Measurements from ENCODE around the gene FERMT3.

The FERMT3 gene

DNA sequence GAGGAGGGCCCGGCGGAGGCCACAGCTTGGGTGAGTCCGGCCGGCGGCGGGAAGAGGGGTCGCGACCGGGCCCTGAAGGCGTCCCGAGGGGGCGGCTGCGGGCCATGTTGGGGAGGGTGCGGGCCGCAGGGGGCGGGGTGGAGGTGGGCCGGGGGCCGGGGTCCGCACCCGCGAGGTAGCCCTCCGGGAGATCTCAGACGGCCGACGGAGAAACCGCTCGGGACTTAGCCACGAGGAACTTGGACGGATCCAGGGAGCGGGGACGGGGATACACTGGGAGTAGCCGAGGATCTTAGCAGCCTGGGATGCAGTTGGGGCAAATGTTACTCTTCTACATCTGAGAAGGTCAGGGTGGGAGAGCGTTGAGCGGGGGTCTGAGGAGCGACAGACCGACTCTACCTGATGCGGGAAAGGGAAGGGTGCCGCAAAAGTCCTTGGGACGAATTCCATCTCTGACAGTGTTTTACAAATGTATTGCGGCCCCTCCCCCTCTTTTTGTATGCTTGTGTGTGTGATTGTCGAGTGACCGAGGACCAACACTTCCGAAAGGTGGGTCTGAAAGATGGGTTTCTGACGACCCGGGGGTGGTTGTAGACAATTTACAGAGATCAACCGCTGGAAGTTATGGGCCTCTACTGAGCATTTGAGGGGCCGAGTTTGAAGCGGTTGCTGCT is 19.9 kb upstream of the FERMT3 start:
- DNase-seq (ENCODE audit: low read depth) = peak; percentile 19

DNA sequence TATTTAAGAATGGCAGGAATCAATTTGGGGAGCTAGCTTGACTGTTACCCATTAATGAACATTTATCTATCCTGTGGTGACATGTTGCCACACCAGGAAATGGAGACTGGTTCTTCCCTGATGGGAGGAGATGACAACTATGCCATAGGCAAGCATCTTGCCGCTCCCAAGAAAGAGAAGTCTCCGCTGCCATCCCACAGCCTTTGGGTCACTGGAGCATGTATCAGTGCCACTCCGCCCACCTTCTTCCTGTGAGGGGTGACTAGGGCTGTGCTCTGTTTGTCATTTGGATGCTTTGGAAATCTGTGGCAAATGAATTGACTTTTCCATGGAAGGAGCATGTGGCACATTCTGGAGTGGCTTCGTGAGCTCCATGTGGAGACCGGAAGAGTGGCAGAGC is 14.1 kb upstream of the FERMT3 start:
- DNase-seq (ENCODE audit: low read depth) = no peak

DNA sequence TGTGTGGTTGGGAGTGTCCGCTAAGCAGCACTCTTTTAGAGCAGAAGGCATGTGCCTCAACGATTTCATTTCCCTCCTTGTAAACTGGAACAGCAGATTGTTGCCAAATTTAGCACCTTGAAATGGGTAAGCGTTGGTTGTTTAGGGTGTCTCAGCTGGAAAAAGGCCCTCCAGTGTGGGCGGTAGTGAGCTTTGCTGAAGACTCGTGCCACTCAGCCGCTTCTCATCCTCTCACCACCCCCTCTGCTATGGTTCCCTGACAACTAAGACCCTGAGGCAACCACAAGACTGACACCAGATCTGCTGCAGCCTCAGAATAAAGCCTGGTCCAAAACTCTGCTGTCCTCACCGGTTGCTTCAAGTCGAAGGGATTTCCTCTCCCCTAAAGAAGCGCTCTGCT is 9.9 kb upstream of the FERMT3 start:
- DNase-seq (ENCODE audit: low read depth) = no peak

DNA sequence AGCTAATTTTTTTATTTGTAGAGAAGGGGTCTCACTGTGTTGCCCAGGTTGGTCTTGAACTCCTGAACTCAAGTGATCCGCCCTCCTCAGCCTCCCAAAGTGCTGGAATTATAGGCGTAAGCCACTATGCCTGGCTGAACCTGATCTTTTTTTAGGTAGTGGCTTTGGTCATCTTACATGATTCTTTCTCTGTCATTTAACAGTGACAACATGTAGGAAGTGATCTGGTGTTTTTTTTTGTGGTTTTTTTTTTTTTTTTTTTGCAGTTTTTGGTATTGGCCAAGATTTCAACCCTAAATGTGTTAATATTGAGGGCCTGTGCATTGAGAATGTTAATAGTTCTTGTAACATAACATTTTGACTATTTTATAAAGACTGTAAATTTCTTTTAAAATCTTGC is 8.0 kb upstream of the FERMT3 start:
- DNase-seq (ENCODE audit: low read depth) = no peak

DNA sequence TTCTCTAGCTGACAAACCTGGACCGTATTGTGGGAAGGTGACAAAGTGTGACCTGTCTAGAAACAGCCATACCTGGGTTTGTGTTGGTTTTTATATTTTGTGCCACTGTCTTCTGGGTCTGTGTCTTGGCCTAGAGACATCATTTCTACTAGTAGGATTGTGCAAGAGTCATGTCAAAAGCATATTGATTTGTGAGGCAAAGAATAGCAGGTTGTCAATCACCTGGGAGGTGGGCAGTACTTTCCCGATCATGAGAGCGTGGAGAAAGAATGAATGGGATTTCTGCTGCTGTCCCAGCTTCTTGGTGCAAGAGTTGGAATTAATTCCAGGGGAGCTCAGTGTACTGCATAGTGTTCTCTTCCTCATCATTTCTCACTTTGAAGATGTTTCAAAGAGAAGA is 5.0 kb upstream of the FERMT3 start:
- no peak for DNase-seq (ENCODE audit: low read depth)

DNA sequence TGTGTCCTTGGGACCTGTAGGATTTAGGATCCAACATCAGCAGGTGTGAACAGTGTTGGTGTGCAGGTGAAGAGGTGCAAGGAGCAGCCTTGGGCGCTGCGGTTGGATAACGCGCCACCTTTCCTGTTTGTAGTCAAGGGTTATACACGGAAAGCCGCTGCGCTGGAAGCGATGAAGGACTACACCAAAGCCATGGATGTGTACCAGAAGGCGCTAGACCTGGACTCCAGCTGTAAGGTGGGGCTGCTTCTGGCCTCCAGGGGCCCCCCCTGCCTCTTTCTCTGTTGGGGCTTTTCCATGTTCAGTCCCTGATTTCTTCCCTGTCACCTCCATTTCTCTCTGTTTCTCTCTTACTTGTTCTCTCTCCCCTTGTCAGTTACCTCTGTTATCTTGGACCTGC is 3.5 kb upstream of the FERMT3 start:
- DNase-seq (ENCODE audit: low read depth) = no peak

DNA sequence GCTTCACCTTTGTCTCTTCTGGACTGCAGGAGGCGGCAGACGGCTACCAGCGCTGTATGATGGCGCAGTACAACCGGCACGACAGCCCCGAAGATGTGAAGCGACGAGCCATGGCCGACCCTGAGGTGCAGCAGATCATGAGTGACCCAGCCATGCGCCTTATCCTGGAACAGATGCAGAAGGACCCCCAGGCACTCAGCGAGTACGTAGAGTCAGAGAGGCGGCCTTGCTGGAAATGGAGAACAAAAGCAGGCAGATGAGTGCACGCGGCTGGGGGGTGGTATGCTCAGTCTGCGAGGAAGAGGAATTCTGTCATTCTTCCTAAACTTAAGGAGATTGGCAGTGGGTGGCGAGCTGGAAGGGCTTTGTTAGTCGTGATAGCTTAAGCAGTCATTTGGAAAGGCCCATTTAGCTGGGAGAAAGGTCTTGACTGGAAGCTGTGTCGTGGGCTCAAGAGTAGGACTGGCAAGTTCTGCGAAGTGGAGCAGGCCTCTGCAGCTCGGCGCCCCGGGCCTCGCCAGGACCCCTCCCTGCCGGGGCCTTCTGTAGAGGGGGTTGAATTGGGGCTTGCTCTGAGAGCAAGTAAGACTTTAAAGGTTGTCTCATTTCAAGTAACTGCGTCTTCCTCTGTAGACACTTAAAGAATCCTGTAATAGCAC is 3.0 kb upstream of the FERMT3 start:
- no peak for DNase-seq (ENCODE audit: low read depth)

DNA sequence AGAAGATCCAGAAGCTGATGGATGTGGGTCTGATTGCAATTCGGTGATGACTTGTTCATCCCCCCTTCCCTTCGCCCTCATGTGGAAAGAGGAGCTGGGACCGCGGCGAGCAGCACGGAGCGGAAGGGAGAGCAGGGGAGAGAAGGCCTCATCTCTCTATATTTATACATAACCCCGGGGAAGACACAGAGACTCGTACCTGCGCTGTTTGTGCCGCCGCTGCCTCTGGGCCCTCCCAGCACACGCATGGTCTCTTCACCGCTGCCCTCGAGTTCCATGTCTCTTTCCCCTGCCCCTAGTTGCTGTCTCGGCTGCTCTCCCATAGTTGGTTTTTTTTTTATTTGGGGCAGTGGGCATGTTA is 2.5 kb upstream of the FERMT3 start:
- no peak for DNase-seq (ENCODE audit: low read depth)

DNA sequence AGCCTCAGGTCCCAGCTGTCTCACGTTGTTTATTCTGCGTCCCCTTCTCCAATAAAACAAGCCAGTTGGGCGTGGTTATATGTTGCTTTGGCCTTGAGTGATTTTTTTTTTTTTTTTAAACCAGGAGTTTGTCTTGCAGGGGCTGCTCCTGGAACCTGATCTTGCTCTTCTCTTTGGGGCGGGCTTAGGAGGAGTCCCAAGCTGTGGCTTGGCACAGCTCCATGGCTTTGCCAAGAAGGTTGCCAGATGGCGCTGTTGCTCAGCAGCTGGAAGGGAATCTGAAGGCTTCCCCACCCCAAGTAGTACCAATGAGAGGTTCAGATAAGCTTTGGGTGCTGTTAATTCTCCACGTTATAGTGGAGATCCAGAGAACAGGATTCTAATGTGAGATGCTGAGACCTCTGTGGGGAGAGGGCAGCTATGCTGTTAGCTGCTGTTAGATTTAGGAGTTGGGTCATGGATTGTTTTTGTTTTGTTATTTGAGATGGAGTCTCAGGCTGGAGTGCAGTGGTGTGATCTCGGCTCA is 2.0 kb upstream of the FERMT3 start:
- DNase-seq (ENCODE audit: low read depth) = peak; percentile 60

DNA sequence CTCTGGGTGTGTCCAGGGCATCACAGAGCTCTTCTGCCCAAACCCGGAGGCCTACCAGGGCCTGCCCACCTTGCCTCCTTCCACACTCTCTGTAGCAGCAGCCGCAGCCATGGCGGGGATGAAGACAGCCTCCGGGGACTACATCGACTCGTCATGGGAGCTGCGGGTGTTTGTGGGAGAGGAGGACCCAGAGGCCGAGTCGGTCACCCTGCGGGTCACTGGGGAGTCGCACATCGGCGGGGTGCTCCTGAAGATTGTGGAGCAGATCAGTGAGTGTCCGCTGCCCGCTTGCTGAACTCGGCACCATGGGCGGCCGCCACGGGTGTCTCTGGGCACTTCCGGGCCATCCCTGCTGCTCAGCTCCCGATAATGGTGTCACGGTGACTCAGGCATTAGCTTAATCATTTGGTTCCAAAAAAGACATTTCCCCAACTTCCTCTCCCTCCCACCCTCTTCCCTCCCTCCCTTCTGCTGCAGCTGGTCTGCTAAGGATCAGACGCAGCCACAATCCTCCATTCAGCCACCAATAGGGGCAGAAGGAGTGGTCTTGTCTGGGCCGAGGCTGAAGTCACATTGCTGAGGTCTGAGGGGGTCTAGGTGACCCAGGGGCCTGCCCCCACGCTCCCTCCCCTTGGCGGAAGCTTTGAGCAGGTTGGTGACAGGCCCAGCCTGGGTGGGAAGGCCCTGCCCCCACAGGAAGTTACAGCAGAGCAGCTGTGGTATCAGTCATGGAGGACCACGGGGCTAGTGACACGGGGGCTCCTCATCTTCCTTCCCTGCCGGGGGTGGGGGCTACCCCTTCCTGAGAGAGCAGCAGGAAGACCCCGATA is 950 bp downstream of the FERMT3 start:
- DNase-seq (ENCODE audit: low read depth) = peak; percentile 79

DNA sequence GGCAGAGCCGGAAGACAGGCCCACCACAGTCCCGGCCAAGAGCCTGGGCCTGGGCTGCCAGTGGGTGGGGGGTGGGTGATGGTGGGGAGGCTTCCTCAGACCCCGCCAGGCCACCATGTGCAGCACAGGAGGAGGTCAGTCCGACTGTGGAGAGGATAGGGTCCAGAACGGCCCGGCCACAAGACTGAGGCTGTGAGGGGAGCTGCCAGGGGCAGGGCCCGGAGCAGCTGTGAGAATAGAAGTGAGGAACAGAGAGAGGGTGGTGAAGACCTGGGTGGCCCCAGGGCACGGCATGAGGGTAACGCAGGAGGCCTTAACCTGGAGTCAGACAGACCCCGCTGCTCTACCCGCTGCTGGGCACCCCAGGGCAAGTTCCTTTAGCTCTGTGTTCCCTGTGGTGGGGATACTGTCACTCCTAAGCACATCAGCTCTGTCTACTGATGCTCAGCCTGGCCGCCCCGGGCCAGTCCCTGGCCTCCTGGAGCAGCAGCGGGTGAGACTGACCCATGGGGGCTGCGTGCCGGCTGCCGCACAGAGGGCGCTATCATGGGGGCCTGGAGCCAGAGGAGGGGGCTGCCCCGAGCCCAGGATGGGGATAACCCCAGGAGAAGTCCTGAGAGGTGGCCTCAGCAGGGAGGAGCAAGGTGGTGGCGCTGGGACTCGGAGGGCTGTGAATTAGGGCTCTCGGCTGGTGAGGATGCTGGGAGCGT is 1.7 kb downstream of the FERMT3 start:
- DNase-seq (ENCODE audit: low read depth) = no peak

DNA sequence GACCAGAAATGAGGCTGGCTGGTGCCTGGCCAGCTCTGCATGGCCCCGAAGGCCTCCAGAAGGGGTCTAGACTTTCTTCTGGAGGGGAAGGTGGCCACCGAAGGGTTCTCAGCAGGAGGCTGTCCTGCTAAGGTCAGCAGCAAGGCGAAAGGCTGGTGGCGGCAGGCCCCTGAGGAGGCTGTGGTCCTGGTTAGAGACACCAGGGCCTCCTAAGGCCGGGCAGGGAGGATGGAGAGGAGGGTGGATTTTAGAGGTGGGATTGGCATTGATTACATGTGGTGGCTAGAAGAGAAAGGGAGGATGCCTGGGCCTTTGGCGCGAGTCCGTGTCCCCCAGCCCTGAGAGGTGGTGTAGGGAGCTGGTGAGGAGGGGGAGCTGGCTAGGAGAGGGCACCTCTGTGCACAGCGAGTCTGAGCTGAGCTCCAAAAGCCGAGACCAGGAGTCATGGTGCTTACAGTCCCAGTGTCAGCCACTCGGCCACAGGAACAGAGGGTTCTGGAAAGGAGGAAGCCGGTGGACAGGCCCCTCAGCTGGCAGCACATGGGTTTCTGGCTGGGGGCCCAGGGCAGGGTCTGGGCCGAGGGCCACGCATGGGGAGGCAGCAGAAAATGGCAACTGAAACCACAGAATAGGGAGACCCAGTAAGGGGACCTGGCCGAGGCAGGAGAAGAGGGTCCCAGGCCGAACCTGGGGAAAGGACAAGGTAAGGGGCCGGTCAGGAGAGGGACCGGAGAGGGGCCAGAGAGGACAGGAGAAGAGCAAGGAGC is 2.5 kb downstream of the FERMT3 start:
- DNase-seq (ENCODE audit: low read depth) = no peak

DNA sequence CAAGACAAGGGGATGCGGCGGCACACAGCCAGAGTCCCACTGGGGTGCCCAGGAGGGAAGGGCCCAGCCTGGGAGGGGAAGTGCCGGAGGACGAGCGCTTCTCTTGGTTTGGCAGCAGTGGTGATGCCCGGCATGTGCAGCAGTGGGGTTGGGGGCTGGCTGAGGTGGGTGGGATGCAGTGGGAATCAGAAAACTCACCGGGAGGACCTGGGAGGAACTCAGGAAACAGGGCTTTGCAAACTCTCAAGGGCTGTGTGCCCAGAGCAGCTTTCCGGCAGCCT is 3.0 kb downstream of the FERMT3 start:
- no peak for DNase-seq (ENCODE audit: low read depth)

DNA sequence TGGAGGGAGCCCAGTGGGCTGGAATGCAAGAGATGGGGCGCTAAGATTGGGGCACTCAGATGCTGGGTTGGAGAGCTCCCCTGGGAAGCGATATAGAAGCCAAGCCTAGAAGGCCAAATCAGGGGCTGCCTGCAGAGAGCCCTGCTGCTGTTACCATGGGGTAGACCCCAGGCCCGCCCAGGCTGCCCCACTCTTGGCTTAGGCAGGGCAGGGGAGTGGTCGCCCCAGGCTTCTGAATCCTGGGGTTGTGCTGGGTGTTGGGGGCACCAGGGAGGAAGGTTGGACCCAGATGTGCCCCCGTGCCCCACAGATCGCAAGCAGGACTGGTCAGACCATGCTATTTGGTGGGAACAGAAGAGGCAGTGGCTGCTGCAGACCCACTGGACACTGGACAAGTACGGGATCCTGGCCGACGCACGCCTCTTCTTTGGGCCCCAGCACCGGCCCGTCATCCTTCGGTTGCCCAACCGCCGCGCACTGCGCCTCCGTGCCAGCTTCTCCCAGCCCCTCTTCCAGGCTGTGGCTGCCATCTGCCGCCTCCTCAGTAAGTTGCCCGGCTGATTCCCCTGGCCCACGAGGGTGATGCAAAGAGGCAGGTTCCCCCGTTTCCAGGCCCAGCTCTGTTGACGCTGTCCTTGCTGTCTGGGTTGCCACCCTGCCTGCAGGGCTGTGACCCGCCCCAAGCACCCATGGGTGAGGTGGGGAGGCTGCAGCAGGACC is 3.9 kb downstream of the FERMT3 start:
- no peak for DNase-seq (ENCODE audit: low read depth)

DNA sequence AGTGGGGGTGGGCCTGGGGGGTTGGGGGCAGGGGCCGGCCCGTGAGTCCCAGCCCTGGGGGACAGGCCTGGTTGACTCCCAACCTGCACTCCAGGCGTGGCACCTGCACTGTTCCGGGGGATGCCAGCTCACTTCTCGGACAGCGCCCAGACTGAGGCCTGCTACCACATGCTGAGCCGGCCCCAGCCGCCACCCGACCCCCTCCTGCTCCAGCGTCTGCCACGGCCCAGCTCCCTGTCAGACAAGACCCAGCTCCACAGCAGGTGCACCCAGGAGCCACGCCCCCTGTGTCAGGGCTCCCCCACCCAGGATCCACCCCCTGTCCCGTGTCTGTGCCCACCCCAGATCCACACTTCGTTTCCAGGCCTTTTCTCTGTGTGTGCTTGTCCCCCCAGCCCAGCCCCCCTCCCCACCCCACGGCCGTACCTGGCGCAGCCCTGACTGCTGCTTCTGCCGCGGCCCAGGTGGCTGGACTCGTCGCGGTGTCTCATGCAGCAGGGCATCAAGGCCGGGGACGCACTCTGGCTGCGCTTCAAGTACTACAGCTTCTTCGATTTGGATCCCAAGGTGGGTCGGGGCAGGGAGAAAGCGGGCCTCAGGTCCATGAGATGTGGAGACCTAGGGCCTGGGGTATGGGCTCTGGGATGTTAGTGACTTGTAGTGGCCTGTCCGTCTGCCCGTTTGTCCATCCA is 4.8 kb downstream of the FERMT3 start:
- no peak for DNase-seq (ENCODE audit: low read depth)

DNA sequence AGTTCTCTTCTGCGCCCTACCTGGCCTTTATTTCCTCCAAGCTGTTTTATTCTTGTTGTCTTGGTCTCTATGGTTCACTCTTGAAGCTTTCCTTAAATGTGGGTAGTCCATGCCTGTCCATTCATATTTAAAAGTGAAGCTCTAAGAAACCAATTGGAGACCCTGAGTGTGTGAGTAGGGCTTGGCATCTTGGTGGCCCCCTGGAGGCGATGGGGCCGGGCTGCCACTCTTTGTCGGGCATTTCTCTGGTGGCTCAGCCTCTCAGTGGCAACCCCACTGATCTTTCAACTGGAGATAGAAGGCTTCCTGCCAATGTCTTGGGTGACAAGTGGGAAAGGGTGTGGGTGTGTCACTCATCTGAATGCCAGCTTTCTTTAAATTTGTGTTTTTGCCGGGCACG is 10.4 kb downstream of the FERMT3 start:
- DNase-seq (ENCODE audit: low read depth) = no peak

DNA sequence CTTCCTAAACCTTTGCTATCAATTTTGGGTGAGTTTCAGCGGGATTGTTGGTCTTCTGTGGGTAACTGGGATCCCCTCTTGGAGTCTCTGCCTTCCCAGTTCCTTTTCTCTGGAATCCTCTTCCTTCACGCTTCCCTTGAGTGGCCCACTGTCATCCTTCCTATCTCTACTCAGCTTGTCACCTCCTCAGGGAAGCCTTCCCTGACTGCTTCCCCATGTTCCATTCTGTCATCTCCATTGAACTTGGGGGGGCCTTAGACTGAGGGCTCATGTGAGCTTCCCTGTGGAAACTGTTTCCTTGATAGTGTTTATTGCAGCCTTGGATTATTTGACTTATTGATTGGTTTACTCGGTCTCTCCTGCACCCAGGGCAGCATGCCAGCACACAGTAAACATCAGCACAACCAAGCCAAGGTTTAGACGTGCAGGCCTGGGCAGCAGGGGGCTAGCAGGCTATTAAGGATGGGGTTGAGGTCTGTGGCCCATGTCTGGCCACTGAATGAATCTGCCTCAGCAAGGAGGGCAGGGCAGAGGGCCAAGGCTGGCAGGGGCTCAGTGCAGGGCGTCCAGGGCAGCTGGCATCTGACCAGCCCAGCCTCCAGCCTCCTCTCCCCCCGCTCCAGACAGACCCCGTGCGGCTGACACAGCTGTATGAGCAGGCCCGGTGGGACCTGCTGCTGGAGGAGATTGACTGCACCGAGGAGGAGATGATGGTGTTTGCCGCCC is 12.3 kb downstream of the FERMT3 start:
- DNase-seq (ENCODE audit: low read depth) = no peak

DNA sequence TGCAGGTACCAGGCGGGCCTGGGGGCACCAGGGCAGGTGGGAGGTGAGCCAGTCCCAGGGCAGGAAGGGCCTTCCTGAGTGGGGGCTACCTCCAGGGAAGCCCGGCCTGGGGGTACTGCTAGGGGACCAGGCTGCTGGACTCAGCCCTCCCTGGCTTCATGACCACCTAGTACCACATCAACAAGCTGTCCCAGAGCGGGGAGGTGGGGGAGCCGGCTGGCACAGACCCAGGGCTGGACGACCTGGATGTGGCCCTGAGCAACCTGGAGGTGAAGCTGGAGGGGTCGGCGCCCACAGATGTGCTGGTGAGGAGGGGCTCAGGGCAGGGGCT is 12.8 kb downstream of the FERMT3 start:
- DNase-seq (ENCODE audit: low read depth) = no peak

DNA sequence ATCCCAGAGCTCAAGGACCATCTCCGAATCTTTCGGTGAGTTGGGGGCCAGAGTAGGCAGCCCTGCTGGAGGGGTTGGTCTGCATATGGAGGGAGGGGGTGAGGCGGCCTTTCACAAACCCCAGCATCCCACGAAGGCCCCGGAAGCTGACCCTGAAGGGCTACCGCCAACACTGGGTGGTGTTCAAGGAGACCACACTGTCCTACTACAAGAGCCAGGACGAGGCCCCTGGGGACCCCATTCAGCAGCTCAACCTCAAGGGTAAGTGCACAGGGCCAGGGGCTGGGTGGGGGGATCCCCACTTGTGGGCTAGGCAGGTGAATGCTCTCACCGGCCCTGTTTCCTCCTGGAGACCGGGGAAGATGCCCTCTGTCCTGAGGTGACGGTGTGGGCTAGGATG is 13.2 kb downstream of the FERMT3 start:
- no peak for DNase-seq (ENCODE audit: low read depth)

DNA sequence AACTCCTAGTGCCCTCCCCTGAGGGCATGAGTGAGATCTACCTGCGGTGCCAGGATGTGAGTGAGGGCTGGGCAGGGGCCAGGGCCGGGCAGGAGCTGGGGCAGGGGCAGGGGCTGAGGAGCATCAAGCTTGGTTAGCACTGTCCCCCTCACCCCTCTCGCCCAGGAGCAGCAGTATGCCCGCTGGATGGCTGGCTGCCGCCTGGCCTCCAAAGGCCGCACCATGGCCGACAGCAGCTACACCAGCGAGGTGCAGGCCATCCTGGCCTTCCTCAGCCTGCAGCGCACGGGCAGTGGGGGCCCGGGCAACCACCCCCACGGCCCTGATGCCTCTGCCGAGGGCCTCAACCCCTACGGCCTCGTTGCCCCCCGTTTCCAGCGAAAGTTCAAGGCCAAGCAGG is 13.8 kb downstream of the FERMT3 start:
- DNase-seq (ENCODE audit: low read depth) = no peak
